ENCODE results near the gene EPN3. TPM values are rescaled to one million over a fixed set of nuclear protein-coding genes. Genes with fewer than 3 reads are reported as not detected.

EPN3 gene
- total and polyA plus RNA-seq, 2 donors (not counting 1 experiment from before 2014, with no cell fraction given), result not detected

DNA sequence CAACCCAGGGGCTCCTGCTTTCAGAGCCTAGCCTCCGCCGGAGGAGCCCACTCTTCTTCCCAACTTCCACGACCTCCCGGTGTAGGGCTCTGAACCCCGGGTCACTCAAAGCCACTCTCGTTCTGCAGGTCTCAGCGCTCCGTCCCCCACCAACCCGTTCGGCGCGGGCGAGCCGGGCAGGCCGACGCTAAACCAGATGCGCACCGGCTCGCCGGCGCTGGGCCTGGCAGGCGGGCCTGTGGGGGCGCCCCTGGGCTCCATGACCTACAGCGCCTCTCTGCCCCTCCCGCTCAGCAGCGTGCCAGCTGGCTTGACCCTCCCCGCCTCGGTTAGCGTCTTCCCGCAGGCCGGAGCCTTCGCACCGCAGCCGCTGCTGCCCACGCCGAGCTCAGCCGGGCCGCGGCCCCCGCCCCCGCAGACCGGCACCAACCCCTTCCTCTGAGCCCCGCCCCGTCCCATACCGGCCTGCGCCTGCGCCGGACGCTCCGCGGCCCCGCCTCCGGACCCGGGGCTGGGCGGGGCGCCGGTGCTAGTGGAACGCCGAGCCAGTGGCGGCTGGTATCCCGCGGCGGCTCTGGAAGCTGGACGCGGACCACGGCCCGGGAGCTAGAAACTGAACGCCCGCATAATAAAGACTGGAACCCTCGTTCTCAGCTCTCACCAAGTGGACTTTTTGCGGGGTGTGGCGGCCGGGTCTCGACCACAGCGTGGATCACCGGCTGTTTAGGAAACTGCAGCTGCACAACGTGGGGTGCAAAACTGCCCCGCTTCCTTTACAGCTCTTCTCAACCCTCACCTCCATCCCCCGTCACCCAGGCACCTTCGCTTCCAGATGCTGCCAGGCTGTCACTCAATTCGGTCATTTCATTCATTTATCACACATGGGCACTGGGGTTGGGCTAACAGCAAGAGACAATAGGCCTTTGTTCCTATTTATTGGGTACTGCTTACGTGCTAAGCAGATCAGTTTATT lies 9.5 kb downstream of the EPN3 start:
- Histone ChIP-seq H3K9me3 (ENCODE audit: control extremely low read depth in 1 of 3, control insufficient read depth in 2 of 3, insufficient read depth in 1 of 3, low read length in 2 of 3) (no peaks in the 10 kb centered on the region), H4K20me1 (ENCODE audit: control insufficient read depth, insufficient read depth, low read length, poor library complexity, severe bottlenecking) (no peaks in the 10 kb centered on the region), H3K4me3 (ENCODE audit: control extremely low read depth in 1 of 5, extremely low read depth in 1 of 5, insufficient read depth in 1 of 5, low read depth in 2 of 5, low read length in 4 of 5) (peak overlapping the region; percentile 21 to 73 (median 52)), H3K4me2 (replicated peaks; ENCODE audit: low read depth, low read length, poor library complexity, severe bottlenecking) (peak overlapping the region; percentile 93), H3K36me3 (replicated peaks in 1 of 2; ENCODE audit: control extremely low read depth in 1 of 2, control insufficient read depth in 1 of 2, extremely low read depth in 1 of 2, insufficient read depth in 2 of 2, low read length in 1 of 2) (no peaks in the 10 kb centered on the region), H3K4me1 (ENCODE audit: control insufficient read depth in 2 of 2, insufficient read depth in 2 of 2, low read length in 2 of 2) (peaks cover 16 to 22% of the 10 kb centered on the region in 2 donors), H2AFZ (ENCODE audit: insufficient read depth, low read depth, low read length, poor library complexity, severe bottlenecking) (peak overlapping the region; percentile 97), H3K9ac (ENCODE audit: low read length) (peak overlapping the region; percentile 70), H3K27ac (ENCODE audit: low read length in 2 of 2) (peak overlapping the region in 1 of 2 donors; percentile 41), H3K27me3 (replicated peaks in 1 of 4; ENCODE audit: control extremely low read depth in 1 of 4, control insufficient read depth in 3 of 4, insufficient read depth in 4 of 4, low read length in 3 of 4) (peaks cover 0 to 15% (median 5%) of the 10 kb centered on the region in 4 experiments), H3K79me2 (ENCODE audit: control insufficient read depth, insufficient read depth, low read length) (no peaks in the 10 kb centered on the region)
- TF ChIP-seq EZH2 (IDR thresholded peaks at IDR 0.05; ENCODE audit: borderline replicate concordance, insufficient read depth, low read depth, low read length, poor library complexity, severe bottlenecking), result no peak
- peak; percentile 57 for TF ChIP-seq CTCF (IDR thresholded peaks at IDR 0.05)
- ChIA-PET CTCF (interaction anchor here (0.6 to 1.9 kb wide), 13 partner anchors 9 to 984 kb away, joined by 3 to 9 read pairs (median 4); partner anchors contain the start of genes LRRC59 and RSAD1), POLR2A (interaction anchor here (0.6 to 1.4 kb wide), 4 partner anchors 23 to 325 kb away, joined by 3 to 15 read pairs (median 6); partner anchors contain the start of gene TOB1)
- 2% methylated on average over 80 of the region's 82 CpGs for WGBS (ENCODE audit: insufficient coverage)
- H3K9me3 Mint-ChIP-seq (ENCODE audit: insufficient read depth), result no peaks in the 10 kb centered on the region
- H3K4me1 Mint-ChIP-seq, result peaks cover 17% of the 10 kb centered on the region
- peak; percentile 91 for DNase-seq
- H3K4me3 Mint-ChIP-seq, result peak overlapping the region; percentile 95
- peaks cover 7% of the 10 kb centered on the region for H3K27me3 Mint-ChIP-seq
- peak; percentile 85 for ATAC-seq (ENCODE audit: low read depth)
- H3K27ac Mint-ChIP-seq, result peak overlapping the region; percentile 79
- intact Hi-C loops (cut with micrococcal nuclease), result loop anchor here (1.0 to 5.0 kb wide), 5 partner anchors 18 to 165 kb away; partner anchors contain the start of genes ANKRD40, CACNA1G, LRRC59 and MYCBPAP

Measured in B cell (primary cell).